GM10248 (cell line): ENCODE measurements around the gene PROC.

ENCODE experiments used
- CTCF ChIA-PET: fragments of 300-600 bp; sonication (Branson Sonifier 250); formaldehyde crosslinking; extraction: SDS; loops from one replicate; lab custom pipeline; 2021; ENCODE audit warnings: antibody characterized with exemption; lab: Yijun Ruan, JAX
- POLR2A ChIA-PET: fragments of 350-650 bp; sonication (Branson Sonifier 250); formaldehyde crosslinking; extraction: SDS; loops from one replicate; lab custom pipeline; 2020; ENCODE audit warnings: antibody characterized with exemption; lab: Yijun Ruan, JAX
- DNase-seq: peaks from one replicate; pipeline ENCODE4 v3.0.0; 2012; ENCODE audit errors: extremely low spot score
- CTCF ChIP-seq: IDR thresholded peaks from 2 replicates; pipeline ENCODE4 v1.5.1; 2012; ENCODE audit warnings: mild to moderate bottlenecking, low read depth; ENCODE audit errors: extremely low read depth, missing control alignments, control extremely low read depth

Gene PROC

GRCh38 chr2:127437056-127437455, 18.8 kb downstream of the PROC start:
- DNase-seq: no peak
- TF ChIP-seq CTCF: no peak
- ChIA-PET POLR2A (no interaction called here), CTCF (interaction anchor here (0.7 to 1.3 kb wide), 3 partner anchors 10 to 25 kb away, joined by 3 to 5 read pairs (median 4); no protein-coding TSS in a partner anchor)

- no peak for TF ChIP-seq CTCF
- ChIA-PET POLR2A (no interaction called here), CTCF (interaction anchor here (0.7 to 1.3 kb wide), 3 partner anchors 9 to 24 kb away, joined by 3 to 5 read pairs (median 4); no protein-coding TSS in a partner anchor)
- DNase-seq: no peak
Observed at GRCh38 chr2:127437781-127438726, 19.8 kb downstream of the PROC start.

GRCh38 chr2:127439343-127439742, 21.1 kb downstream of the PROC start:
- ChIA-PET CTCF (no interaction called here), POLR2A (no interaction called here)
- TF ChIP-seq CTCF: no peak
- no peak for DNase-seq

GRCh38 chr2:127448526-127448925, 30.3 kb downstream of the PROC start:
- CTCF ChIA-PET: no interaction called here
- POLR2A ChIA-PET: no interaction called here
- DNase-seq: no peak
- TF ChIP-seq CTCF: no peak

- ChIA-PET POLR2A (no interaction called here), CTCF (no interaction called here)
- no peak for DNase-seq
- no peak for TF ChIP-seq CTCF
Observed at GRCh38 chr2:127449414-127449813, 31.2 kb downstream of the PROC start.

- DNase-seq: no peak
- no peak for TF ChIP-seq CTCF
- ChIA-PET CTCF (no interaction called here), POLR2A (no interaction called here)
Observed at GRCh38 chr2:127449898-127450297, 31.7 kb downstream of the PROC start.
